Hepatocyte (in vitro differentiated cells): Measurements from ENCODE around the gene PTGIS. TPM values are rescaled to one million over a fixed set of nuclear protein-coding genes. Genes with fewer than 3 reads are reported as not detected.

ENCODE experiments used
- DNase-seq: peaks from one replicate; pipeline ENCODE4 v3.0.0-alpha.2; 2016; ENCODE audit warnings: low spot score
- H2AFZ ChIP-seq: fragments of 200-600 bp; sonication (generic); 2 replicates; pipeline ENCODE4 v1.6.0; 2016; ENCODE audit warnings: antibody characterized with exemption, mild to moderate bottlenecking
- H3K27ac ChIP-seq: fragments of 200-600 bp; sonication (generic); 2 replicates; pipeline ENCODE4 v1.5.1; 2016; ENCODE audit warnings: mild to moderate bottlenecking
- H3K27me3 ChIP-seq: fragments of 200-600 bp; sonication (generic); 2 replicates; pipeline ENCODE4 v1.6.1; 2016
- H3K36me3 ChIP-seq: fragments of 200-600 bp; sonication (generic); replicated peaks from 2 replicates; pipeline ENCODE4 v1.5.1; 2016; ENCODE audit warnings: low read depth; ENCODE audit not compliant: insufficient read depth
- H3K4me1 ChIP-seq: fragments of 200-600 bp; sonication (generic); 2 replicates; pipeline ENCODE4 v1.5.1; 2016; ENCODE audit warnings: mild to moderate bottlenecking, moderate library complexity; ENCODE audit not compliant: insufficient read depth
- H3K4me2 ChIP-seq: fragments of 200-600 bp; sonication (generic); 2 replicates; pipeline ENCODE4 v1.6.0; 2016
- H3K4me3 ChIP-seq: fragments of 200-600 bp; sonication (generic); 2 replicates; pipeline ENCODE4 v1.5.1; 2016; ENCODE audit warnings: mild to moderate bottlenecking
- H3K79me2 ChIP-seq: fragments of 200-600 bp; sonication (generic); 2 replicates; pipeline ENCODE4 v1.6.0; 2017; ENCODE audit warnings: mild to moderate bottlenecking
- H3K9me2 ChIP-seq: fragments of 200-600 bp; sonication (generic); replicated peaks from 2 replicates; pipeline ENCODE4 v1.6.0; 2017; ENCODE audit warnings: mild to moderate bottlenecking; ENCODE audit not compliant: insufficient read depth
- H3K9me3 ChIP-seq: fragments of 200-600 bp; sonication (generic); 2 replicates; pipeline ENCODE4 v1.5.1; 2016; ENCODE audit warnings: low read depth, mild to moderate bottlenecking
- H4K20me1 ChIP-seq: fragments of 200-600 bp; sonication (generic); 2 replicates; pipeline ENCODE4 v1.6.0; 2016; ENCODE audit warnings: mild to moderate bottlenecking; ENCODE audit not compliant: insufficient read depth, poor library complexity, severe bottlenecking
- EZH2 ChIP-seq: fragments of 200-600 bp; sonication (generic); IDR thresholded peaks from 2 replicates; pipeline ENCODE4 v1.6.1; 2016; ENCODE audit warnings: antibody characterized with exemption, mild to moderate bottlenecking, borderline replicate concordance
- EZH2phosphoT487 ChIP-seq: fragments of 200-600 bp; sonication (generic); IDR thresholded peaks from one replicate; pipeline ENCODE4 v1.6.1; 2018; ENCODE audit warnings: antibody characterized with exemption, mild to moderate bottlenecking, low read depth, moderate library complexity; ENCODE audit not compliant: unreplicated experiment, severe bottlenecking
- WGBS: methylation state at CpG from one replicate; pipeline ENCODE4 v1.1.6; 2016; ENCODE audit warnings: low lambda C conversion rate; ENCODE audit errors: missing lambda C conversion rate; 5-methylcytosine and 5-hydroxymethylcytosine counted together
- polyA plus RNA-seq: library from polyadenylated mRNA; unstranded; fragments of >200 nt; fragmentation: Nextera tagmentation; extraction: Ambion mirVana; gene quantifications from 2 replicates; pipeline ENCODE4 v1.2.1, GENCODE V29; 2016
- total RNA-seq: library from RNA; depleted of rRNA; stranded (reverse); fragments of >200 nt; gene quantifications from 2 replicates; pipeline ENCODE4 v1.2.3, GENCODE V29; 2014
- TF ChIP-seq, protein P1 (sequence below): fragments of 200-600 bp; sonication (generic); IDR thresholded peaks from 2 replicates; pipeline ENCODE4 v1.5.1; 2016; ENCODE audit warnings: antibody characterized with exemption, mild to moderate bottlenecking; ENCODE audit not compliant: poor library complexity

The PTGIS gene
- total and polyA plus RNA-seq, 2 experiments from 2014 or later, result 25.4 to 26.1 TPM

- H3K4me2 ChIP-seq, result no peak overlapping the region
- H3K4me1 ChIP-seq, result no peaks in the 10 kb centered on the region
- no peak for TF ChIP-seq EZH2phosphoT487
- TF ChIP-seq, protein P1, sequence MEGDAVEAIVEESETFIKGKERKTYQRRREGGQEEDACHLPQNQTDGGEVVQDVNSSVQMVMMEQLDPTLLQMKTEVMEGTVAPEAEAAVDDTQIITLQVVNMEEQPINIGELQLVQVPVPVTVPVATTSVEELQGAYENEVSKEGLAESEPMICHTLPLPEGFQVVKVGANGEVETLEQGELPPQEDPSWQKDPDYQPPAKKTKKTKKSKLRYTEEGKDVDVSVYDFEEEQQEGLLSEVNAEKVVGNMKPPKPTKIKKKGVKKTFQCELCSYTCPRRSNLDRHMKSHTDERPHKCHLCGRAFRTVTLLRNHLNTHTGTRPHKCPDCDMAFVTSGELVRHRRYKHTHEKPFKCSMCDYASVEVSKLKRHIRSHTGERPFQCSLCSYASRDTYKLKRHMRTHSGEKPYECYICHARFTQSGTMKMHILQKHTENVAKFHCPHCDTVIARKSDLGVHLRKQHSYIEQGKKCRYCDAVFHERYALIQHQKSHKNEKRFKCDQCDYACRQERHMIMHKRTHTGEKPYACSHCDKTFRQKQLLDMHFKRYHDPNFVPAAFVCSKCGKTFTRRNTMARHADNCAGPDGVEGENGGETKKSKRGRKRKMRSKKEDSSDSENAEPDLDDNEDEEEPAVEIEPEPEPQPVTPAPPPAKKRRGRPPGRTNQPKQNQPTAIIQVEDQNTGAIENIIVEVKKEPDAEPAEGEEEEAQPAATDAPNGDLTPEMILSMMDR, result no peak
- TF ChIP-seq EZH2, result no peak
- H3K9me3 ChIP-seq, result no peaks in the 10 kb centered on the region
- no peak overlapping the region for H2AFZ ChIP-seq
- H3K36me3 ChIP-seq, result no peaks in the 10 kb centered on the region
- no peaks in the 10 kb centered on the region for H4K20me1 ChIP-seq
- H3K4me3 ChIP-seq, result no peak overlapping the region
- DNase-seq, result no peak
- WGBS, result 91% methylated on average over 13 of the region's 13 CpGs
- H3K27ac ChIP-seq, result no peak overlapping the region
- H3K9me2 ChIP-seq, result no peaks in the 10 kb centered on the region
- no peaks in the 10 kb centered on the region for H3K79me2 ChIP-seq
- no peaks in the 10 kb centered on the region for H3K27me3 ChIP-seq
Measured at GRCh38 chr20:49543071-49543857, 24.7 kb downstream of the PTGIS start.

DNA sequence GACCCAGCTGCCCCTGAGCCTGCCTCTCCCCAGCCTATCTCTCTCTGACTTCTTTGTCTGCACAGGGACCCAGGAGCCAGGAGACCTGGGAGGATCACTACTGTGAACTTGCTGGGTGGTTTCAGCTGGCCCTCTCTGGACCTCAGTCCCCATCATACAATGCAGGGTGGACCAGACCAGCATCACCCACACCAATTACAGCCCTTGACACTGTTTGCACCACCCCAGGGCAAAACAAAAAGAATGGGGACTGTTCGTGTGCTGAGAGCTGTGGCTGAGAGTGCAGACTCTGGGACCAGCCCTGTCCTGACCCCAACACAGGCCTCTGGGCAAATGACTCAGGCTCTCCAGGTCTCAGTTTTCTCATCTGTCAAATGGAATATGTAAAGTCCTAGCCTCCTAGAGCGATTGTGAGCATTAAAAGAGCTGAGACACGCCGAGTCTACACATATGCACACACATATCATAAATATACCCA is 25.4 kb downstream of the PTGIS start:
- no peak for DNase-seq
- no peaks in the 10 kb centered on the region for H3K79me2 ChIP-seq
- H3K4me3 ChIP-seq, result no peak overlapping the region
- TF ChIP-seq, protein P1, result no peak
- no peak for TF ChIP-seq EZH2
- no peak for TF ChIP-seq EZH2phosphoT487
- H3K27me3 ChIP-seq, result no peaks in the 10 kb centered on the region
- no peak overlapping the region for H3K4me2 ChIP-seq
- H4K20me1 ChIP-seq, result no peaks in the 10 kb centered on the region
- 93% methylated on average over 4 of the region's 4 CpGs for WGBS
- no peaks in the 10 kb centered on the region for H3K36me3 ChIP-seq
- H3K9me2 ChIP-seq, result no peaks in the 10 kb centered on the region
- no peaks in the 10 kb centered on the region for H3K4me1 ChIP-seq
- no peak overlapping the region for H3K27ac ChIP-seq
- no peak overlapping the region for H2AFZ ChIP-seq
- no peaks in the 10 kb centered on the region for H3K9me3 ChIP-seq

GRCh38 chr20:49541733-49542513 is 26.0 kb downstream of the PTGIS start:
- 52% methylated on average over 18 of the region's 18 CpGs for WGBS
- no peaks in the 10 kb centered on the region for H4K20me1 ChIP-seq
- H3K79me2 ChIP-seq, result no peaks in the 10 kb centered on the region
- TF ChIP-seq, protein P1, result peak; percentile 85
- no peak for TF ChIP-seq EZH2
- no peaks in the 10 kb centered on the region for H3K9me2 ChIP-seq
- H3K27ac ChIP-seq, result no peak overlapping the region
- no peaks in the 10 kb centered on the region for H3K27me3 ChIP-seq
- peak; percentile 85 for DNase-seq
- no peaks in the 10 kb centered on the region for H3K4me1 ChIP-seq
- no peaks in the 10 kb centered on the region for H3K36me3 ChIP-seq
- H3K9me3 ChIP-seq, result no peaks in the 10 kb centered on the region
- H3K4me3 ChIP-seq, result no peak overlapping the region
- no peak overlapping the region for H2AFZ ChIP-seq
- H3K4me2 ChIP-seq, result no peak overlapping the region
